DOHH2 (cell line): Measurements from ENCODE around the gene GPR15LG.

ENCODE experiments used
- EZH2phosphoT487 ChIP-seq: fragments of 200-600 bp; sonication (generic); IDR thresholded peaks from 2 replicates; pipeline ENCODE4 v1.6.1; 2017; ENCODE audit warnings: borderline replicate concordance, mild to moderate bottlenecking, antibody characterized with exemption, low read length, moderate library complexity, mixed read lengths
- TF ChIP-seq, protein P1 (sequence below): fragments of 200-600 bp; sonication (generic); IDR thresholded peaks from one replicate; pipeline ENCODE4 v1.5.1; 2014; ENCODE audit warnings: antibody characterized with exemption, mild to moderate bottlenecking, low read depth, low read length; ENCODE audit not compliant: poor library complexity, severe bottlenecking

DNA sequence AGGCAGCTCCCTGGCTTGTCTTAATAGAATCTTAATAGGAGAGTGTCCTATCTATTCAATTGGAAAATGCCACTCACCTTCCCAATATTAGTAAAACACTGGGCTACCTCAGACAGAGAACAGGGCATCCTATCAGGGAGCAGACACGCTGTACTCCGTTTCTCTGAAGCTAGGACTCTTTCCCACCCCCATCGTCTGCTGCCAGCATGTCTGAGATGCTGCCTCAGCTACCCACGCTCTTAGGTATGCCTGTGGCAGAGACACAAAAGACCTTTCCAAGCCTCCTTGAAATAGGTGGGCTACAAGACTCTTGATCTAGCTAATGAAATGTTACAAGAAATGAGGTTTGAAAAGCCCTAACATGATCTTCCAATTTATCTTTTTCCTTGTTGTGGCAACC lies 54.2 kb downstream of the GPR15LG start:
- TF ChIP-seq, protein P1, sequence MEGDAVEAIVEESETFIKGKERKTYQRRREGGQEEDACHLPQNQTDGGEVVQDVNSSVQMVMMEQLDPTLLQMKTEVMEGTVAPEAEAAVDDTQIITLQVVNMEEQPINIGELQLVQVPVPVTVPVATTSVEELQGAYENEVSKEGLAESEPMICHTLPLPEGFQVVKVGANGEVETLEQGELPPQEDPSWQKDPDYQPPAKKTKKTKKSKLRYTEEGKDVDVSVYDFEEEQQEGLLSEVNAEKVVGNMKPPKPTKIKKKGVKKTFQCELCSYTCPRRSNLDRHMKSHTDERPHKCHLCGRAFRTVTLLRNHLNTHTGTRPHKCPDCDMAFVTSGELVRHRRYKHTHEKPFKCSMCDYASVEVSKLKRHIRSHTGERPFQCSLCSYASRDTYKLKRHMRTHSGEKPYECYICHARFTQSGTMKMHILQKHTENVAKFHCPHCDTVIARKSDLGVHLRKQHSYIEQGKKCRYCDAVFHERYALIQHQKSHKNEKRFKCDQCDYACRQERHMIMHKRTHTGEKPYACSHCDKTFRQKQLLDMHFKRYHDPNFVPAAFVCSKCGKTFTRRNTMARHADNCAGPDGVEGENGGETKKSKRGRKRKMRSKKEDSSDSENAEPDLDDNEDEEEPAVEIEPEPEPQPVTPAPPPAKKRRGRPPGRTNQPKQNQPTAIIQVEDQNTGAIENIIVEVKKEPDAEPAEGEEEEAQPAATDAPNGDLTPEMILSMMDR, result no peak
- no peak for TF ChIP-seq EZH2phosphoT487
